HG02623 (cell line): ENCODE data around the gene CHURC1.

ENCODE experiments used
- ATAC-seq: cut with Tn5 transposase; IDR thresholded peaks from one replicate; pipeline ENCODE4 v1.9.1; 2021; ENCODE audit warnings: moderate library complexity; ENCODE audit not compliant: unreplicated experiment

Gene CHURC1

GRCh38 chr14:64954491-64955240, 40.4 kb downstream of the CHURC1 start:
- ATAC-seq, result no peak

- no peak for ATAC-seq
Observed at GRCh38 chr14:64955297-64955696, 41.0 kb downstream of the CHURC1 start.

GRCh38 chr14:64956697-64957406, 42.6 kb downstream of the CHURC1 start:
- ATAC-seq, result no peak

- ATAC-seq, result no peak
Observed at GRCh38 chr14:64958201-64958600, 43.9 kb downstream of the CHURC1 start.

GRCh38 chr14:64958743-64959142, 44.5 kb downstream of the CHURC1 start:
- ATAC-seq, result no peak

GRCh38 chr14:64960762-64961276, 46.6 kb downstream of the CHURC1 start:
- no peak for ATAC-seq

GRCh38 chr14:64963611-64964010, 49.4 kb downstream of the CHURC1 start:
- ATAC-seq, result no peak

GRCh38 chr14:64965356-64966000, 51.2 kb downstream of the CHURC1 start:
- ATAC-seq, result no peak

- no peak for ATAC-seq
Observed at GRCh38 chr14:64966976-64967375, 52.7 kb downstream of the CHURC1 start.

GRCh38 chr14:64968167-64968566, 53.9 kb downstream of the CHURC1 start:
- ATAC-seq, result no peak

- ATAC-seq, result no peak
Observed at GRCh38 chr14:64968651-64969050, 54.4 kb downstream of the CHURC1 start.

- ATAC-seq, result no peak
Observed at GRCh38 chr14:64970041-64970440, 55.8 kb downstream of the CHURC1 start.

- ATAC-seq, result no peak
Observed at GRCh38 chr14:64970776-64971477, 56.7 kb downstream of the CHURC1 start.

- no peak for ATAC-seq
Observed at GRCh38 chr14:64971491-64971942, 57.3 kb downstream of the CHURC1 start.

GRCh38 chr14:64971943-64972791, 57.9 kb downstream of the CHURC1 start, which contains the start of gene RAB15:
Gene RAB15 (minus strand): TSS chr14:64972336. CDS start chr14:64972076, 260 bp downstream.
- ATAC-seq, result no peak

- ATAC-seq, result no peak
Observed at GRCh38 chr14:64973026-64973442, 58.8 kb downstream of the CHURC1 start.

GRCh38 chr14:64973826-64974225, 59.6 kb downstream of the CHURC1 start:
- ATAC-seq, result no peak

- ATAC-seq, result no peak
Observed at GRCh38 chr14:64974563-64974962, 60.3 kb downstream of the CHURC1 start.

- ATAC-seq, result no peak
Observed at GRCh38 chr14:64979336-64980074, 65.2 kb downstream of the CHURC1 start.
